Superior temporal gyrus (tissue), 1 donor: ENCODE data around the gene CASP6.

Experiments used
- DNase-seq: peaks from one replicate; pipeline ENCODE4 v3.0.0-alpha.2; 2016; ENCODE audit errors: extremely low spot score

Gene CASP6

DNA sequence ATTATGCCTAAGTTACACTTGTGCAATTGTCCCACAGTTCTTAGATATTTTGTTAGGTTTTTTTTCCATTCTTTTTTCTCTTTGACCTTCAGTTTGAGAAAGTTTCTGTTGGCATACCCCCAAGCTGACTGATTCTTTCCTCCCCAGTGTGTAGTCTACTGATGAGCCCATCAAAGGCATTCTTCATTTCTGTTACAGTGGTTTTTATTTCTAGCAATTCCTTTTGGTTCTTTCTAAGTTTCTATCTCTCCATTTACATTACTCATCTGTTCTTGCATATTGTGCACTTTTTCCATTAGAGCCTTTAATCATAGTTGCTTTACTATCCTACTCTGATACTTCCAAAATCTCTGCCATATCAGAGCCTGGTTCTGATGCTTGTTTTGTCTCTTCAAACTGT lies 31.9 kb downstream of the CASP6 start:
- no peak for DNase-seq

DNA sequence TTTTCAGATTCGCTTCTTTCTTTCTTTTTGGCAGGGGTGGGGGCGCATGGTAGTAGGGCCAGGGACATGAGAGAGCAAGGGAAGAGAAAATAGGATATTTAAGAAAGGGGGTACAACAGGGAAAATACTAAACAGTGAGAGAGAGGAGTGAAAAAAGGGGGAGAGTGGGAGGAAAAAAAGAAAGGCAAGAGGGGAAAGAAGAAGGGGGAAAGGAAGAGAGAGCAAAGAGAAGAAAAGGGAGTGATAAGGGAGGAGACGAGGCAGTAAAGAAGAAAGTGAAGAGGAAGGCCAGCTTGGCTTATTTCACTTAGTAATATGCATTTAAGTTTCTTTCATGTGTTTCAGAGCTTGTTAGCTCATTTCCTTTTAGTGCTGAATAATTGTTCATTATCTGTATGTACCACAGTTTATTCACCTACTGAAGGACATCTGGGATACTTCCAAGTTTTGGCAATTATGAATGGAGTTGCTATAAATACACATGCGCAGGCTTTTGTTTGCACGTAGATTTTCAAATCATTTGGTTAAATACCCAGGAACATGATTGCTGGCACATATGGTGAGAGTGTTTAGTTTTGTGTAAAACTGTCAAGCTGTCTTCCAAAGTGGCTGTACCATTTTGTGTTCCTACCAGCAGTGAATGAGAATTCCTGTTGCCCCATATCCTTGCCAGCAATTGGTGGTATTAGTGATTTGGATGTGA lies 37.3 kb downstream of the CASP6 start:
- DNase-seq: no peak

DNA sequence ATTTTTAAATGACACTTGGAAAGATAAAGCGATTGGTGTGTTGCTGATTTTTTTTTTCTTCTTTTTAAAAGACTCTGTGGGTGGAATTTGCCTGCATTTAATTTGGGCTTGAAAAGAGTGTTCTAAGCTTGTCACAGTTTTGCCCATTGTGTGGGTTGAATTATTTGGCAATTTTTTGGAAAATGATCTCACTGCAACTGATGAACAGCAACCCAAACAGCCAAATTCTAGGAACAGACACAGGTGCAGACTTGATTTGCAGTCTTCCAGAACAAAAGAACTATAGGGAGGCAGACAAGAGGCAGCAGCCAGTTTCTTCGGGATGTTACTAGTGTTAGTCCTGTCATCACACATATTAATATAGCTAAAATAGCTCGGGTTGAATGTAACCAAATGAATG lies 40.5 kb downstream of the CASP6 start:
- peak; percentile 49 for DNase-seq

DNA sequence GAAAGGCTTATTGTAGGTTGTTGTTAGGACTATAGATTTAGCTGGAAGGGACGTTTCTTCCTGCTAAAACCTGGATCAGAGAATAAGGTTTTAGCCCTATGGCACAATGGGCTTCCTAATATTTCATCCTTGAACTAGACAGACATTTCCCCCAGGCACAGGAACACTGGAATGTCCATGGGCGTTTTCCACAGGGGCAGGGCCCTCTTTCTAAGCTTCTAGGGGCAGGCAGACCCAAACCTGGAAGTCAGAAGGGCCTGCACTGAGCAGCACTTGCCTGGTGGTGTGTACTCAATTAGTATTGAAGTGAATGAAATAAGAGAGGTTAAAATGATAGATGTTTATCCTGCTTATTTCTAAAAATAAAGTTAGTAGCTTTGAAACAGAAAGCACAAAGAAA lies 41.1 kb downstream of the CASP6 start:
- no peak for DNase-seq

DNA sequence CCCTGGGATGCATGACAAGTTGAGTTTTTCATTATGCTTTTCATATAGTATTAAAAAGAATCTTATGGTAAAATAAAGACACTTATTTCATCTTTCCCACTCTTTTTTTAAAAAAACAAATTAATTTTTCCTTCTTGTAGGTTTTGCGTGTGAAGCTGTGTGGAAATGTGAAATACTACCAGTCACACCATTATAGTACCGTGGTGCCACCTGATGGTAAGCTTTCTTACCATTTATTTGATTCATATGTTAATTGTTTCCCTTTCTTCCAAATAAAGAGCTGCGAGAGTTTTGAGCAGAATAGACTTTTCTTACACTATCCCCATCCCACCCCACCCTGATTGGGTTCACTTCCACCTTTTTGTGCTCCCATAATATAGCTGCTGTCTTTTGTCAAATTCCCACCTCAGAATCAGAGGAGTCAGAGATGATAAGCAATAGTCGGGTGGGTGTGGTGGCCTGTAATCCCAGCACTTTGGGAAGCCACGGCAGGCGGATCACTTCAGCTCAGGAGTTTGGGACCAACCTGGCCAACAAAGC lies 44.3 kb downstream of the CASP6 start:
- DNase-seq: peak; percentile 62

DNA sequence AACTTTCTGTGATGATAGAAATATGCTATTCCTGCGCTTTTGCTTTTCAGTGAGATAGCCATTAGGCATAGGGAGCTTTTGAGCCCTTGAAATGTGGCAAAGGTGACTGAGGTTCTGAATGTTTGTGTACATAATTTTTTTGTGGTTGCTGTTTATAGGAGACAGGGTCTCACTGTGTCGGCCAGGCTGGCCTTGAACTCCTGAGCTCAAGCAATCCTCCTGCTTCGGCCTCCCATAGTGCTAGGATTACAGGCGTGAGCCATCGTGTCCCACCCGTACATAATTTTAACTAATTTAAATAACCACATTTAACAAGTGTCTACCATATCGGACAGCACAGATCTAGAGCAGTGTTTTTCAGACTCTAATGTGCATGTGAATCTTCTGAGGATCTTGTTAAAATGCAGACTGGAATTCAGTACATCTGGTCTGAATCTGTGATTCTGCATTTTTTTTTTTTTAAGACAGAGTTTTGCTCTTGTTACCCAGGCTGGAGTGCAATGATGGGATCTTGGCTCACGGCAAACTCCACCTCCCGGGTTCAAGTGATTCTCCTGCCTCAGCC lies 45.3 kb downstream of the CASP6 start:
- DNase-seq: no peak

DNA sequence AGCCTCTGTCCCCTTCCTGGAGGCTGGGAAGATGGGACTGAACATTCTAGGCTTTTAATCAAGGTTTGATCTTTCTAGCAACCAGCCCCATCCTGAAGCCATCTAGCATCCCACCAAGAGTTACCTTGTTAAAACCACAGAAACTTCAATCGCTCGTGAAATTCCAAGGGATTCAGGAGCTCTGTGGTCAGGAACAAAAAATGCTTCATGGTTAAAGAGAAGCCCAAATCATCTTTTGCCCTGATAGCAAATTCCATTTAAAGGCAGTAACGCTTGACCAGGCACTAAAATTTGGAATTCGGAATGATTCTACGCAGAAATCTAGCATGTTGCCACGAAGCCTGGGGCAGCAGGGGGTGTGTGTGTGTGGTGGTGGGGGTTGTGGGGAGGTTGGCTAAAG lies 47.8 kb downstream of the CASP6 start:
- no peak for DNase-seq

DNA sequence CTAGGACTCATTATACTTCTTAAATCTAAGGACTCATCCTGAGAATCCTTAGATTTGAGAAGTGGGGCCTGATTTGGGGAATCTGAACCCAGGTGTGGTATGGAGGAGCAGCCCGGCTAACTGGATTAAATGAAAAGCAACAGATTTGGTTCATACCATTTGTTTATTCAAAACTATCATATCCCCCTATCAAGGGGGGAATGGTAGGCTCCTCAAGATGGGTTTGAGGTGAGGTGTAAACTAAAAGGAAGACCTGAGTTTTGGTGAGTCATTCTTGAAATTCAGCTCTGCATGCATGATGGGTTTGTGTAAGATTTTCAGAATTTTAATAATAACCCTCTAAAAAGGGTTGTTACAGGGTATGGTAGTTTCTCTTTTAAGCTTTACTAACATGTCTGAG lies 53.4 kb downstream of the CASP6 start:
- no peak for DNase-seq

DNA sequence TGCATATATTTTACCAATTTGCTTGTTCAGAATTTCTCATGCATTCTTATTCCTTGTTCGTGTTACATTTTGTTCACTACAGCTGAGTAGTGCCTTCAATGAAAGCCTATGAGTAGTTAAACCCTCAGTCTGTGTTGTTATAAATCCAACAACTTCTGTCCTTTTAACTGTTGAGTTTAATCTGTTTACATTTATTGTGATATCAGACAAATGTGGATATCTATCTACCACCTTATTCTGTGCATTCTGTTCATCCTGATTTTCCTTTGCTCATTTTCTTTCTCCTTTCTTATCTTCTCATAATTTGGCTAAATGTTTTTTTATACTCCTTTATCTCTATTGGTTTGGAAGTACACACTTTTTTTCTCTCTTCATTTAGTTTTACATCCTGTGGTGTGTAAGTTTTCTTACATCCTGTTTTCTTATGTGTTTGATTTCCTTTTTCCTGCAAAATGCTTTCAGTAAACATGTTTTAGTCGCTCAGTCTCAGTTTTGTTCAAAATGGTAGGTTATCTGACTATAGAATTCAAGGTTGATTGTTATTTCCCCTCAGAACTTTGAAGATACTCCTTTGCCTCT lies 54.2 kb downstream of the CASP6 start:
- DNase-seq: no peak

DNA sequence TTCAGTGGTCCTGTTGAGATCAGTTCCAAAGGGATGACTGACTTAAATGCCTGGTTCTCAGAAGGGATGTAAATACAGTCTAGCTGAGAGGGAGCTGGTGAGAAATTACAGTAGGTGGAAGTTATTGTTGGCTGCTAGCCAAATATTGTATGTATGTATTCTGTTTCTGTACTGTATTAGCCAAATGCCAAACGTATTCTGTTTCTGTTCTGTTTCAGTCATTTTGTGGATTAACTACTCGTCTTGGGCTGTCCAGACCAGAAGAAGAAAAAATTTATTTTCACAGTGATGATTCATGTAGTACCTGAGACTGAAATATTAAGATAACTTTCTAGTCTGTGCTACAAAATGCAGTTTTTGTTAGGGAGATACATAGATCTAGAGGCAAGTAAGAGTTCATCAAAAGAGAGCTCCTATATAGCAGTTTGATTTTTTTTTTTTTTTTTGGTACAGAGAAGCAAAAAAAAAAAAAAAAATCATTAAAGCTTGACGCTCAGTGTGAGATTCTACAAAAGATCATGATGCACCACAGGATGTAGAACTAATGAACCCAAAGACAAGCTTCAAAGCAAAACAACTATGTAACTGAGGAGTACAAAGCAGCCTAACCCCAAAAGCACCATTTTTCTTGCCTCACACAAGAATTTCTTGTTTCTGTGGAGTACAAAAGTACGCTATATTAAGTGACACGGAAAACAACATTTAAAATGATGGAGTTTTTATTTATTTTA lies 54.8 kb downstream of the CASP6 start:
- DNase-seq: no peak

DNA sequence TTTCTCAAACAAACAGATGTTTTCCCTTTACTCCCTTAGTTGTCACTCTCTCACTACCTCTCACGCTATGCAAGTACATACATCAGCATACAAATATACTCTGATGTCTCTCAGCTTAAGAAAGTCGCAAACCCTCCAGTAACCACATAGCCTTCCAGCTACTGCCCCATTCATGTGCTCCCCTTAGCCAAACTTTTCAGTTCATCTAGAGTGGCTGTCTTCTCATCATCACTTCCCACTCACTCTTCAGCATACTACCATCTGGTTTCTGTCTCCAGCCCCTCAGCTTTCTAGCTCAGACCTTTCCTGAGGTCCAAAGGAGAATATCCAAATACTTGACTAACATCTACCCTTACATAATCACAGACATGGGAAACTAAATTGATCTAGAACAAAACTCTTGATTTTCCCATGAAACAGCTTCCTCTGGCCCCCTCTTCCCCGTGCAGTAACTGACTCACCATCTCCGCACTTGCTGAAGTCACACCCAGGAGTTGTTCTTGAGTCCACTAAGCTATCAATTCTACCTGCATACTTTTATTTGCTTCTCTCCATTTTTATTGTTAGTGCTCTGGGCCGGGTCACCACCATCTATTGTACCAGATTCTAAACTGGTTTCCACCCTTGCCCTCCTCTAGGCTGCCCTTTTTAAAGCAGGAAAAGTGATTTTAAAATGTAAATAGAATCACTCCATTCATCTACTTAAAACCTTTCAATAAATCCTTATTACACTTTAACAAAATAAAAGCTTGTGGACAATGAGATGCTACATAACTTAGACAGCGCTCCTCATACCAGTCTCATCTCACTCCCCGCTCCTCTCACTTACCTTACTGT lies 57.2 kb downstream of the CASP6 start:
- DNase-seq: no peak

DNA sequence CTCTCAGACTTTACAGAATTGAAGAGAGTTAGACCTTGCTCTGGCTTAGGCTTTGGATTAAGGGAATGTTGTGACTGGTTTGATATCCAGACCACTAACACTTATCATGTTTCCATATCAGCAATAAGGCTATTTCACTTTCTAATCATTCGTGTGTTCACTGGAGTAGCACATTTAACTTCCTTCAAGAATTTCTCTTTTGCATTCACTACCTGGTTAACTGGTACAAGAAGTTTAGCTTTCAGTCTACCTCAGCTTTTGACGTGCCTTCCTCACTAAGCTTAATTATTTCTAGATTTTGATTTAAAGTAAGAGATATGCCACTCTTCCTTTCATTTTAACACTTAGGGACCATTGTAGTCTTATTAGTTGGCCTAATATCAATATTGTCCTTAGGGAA lies 62.6 kb downstream of the CASP6 start:
- DNase-seq: no peak
